Sigmoid colon (tissue), 3 donors: ENCODE data around the gene NCKAP5.

Experiments used
- POLR2A ChIP-seq, 2 donors: fragments of 450-650 bp; IDR thresholded peaks; one replicate each; pipeline ENCODE4 v1.6.1; 2016; ENCODE audit warnings: antibody characterized with exemption in 2 of 2, mild to moderate bottlenecking in 2 of 2, moderate library complexity in 2 of 2
- TF ChIP-seq, protein P1 (sequence below), 4 experiments: fragments of 450-650 bp in 3 of 4; fragments of 200-600 bp in 1 of 4; IDR thresholded peaks; one replicate each; pipeline ENCODE4 v1.5.1; 2016 to 2019; ENCODE audit warnings: antibody characterized with exemption in 4 of 4, mild to moderate bottlenecking in 3 of 4, moderate library complexity in 2 of 4

GRCh38 chr2:133252780-133253355 is 315.4 kb downstream of the NCKAP5 start:
- no peak for TF ChIP-seq POLR2A (IDR thresholded peaks at IDR 0.05)
- TF ChIP-seq, protein P1, sequence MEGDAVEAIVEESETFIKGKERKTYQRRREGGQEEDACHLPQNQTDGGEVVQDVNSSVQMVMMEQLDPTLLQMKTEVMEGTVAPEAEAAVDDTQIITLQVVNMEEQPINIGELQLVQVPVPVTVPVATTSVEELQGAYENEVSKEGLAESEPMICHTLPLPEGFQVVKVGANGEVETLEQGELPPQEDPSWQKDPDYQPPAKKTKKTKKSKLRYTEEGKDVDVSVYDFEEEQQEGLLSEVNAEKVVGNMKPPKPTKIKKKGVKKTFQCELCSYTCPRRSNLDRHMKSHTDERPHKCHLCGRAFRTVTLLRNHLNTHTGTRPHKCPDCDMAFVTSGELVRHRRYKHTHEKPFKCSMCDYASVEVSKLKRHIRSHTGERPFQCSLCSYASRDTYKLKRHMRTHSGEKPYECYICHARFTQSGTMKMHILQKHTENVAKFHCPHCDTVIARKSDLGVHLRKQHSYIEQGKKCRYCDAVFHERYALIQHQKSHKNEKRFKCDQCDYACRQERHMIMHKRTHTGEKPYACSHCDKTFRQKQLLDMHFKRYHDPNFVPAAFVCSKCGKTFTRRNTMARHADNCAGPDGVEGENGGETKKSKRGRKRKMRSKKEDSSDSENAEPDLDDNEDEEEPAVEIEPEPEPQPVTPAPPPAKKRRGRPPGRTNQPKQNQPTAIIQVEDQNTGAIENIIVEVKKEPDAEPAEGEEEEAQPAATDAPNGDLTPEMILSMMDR (IDR thresholded peaks at IDR 0.05), result no peak
